ENCODE data around the gene ALDH1A3. TPM values are rescaled to one million over a fixed set of nuclear protein-coding genes. Genes with fewer than 3 reads are reported as not detected.
A peak's percentile ranks its signal among the peaks of the same experiment; 100 is the strongest.

Gene ALDH1A3
- total and polyA plus RNA-seq, 2 of the 13 experiments (the other 11 are each of a cell fraction or from before 2014, with no cell fraction given), result not detected

DNA sequence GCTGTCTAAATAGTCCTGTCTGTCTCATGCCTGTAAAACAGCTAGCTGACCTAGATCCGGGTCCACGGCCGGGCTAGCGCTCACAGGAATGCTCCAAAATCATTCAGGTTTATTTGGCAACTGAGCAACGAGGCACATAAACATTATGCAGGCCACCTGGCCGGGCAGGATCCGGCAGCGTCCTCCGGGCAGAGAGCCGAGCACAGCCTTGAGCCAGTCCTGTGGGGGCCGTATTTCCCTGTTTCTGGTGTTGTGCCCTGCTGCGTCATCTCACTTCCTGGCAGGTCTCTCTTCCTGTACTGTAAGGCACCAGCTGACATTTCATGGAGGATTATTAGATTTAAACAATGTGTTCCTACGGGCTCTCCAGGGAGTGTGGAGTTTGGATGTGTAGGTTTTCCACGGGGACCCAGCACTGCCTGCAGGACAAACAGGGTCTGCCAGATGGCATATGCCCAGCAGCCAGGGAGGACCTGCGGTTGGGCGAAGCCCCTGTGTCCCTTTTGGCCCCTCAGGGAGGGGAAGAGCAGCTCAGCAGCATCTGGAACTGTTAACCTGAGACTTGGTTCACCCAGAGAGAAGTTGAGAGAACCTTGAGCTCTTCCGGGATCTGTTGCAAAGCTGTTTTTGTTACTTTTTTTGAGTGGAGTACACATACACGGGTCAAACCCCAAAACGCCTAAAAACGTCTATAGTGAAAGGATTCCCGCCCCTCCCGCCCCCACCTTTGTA lies 23.0 kb downstream of the ALDH1A3 start:
- in situ Hi-C loops (cut with HindIII; ENCODE audit: extremely low pct_ligation_motif_present, low pct_unique_long_range_greater_than_20kb), result loop anchor here (25.0 kb wide), 1 partner anchor 360 kb away; the partner anchor contains the start of gene CHSY1
- H2AFZ ChIP-seq (ENCODE audit: low read length), result no peak overlapping the region
- TF ChIP-seq ZNF501 (CRISPR knock-in tag; IDR thresholded peaks at IDR 0.05), result 0 out of 2 replicates have a peak, but pooled peaks have one; percentile 23
- no peak for TF ChIP-seq POLR2G (IDR thresholded peaks at IDR 0.05; ENCODE audit: low read depth, low read length)
- TF ChIP-seq SRSF9 (IDR thresholded peaks at IDR 0.05; ENCODE audit: borderline replicate concordance, insufficient read depth, low read depth, low read length, poor library complexity, severe bottlenecking), result no peak
- TF ChIP-seq TCF12 (IDR thresholded peaks at IDR 0.05), result no peak
- no peak for TF ChIP-seq TCF12 (CRISPR knock-in tag; IDR thresholded peaks at IDR 0.05)
- TF ChIP-seq, protein P1, sequence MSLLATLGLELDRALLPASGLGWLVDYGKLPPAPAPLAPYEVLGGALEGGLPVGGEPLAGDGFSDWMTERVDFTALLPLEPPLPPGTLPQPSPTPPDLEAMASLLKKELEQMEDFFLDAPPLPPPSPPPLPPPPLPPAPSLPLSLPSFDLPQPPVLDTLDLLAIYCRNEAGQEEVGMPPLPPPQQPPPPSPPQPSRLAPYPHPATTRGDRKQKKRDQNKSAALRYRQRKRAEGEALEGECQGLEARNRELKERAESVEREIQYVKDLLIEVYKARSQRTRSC (CRISPR knock-in tag; IDR thresholded peaks at IDR 0.05; ENCODE audit: low read depth), result no peak
- TF ChIP-seq GABPB1 (CRISPR knock-in tag; IDR thresholded peaks at IDR 0.05), result peak; percentile 69
- peak; percentile 30; the same call in 1 of the 2 replicates for TF ChIP-seq ELF3 (CRISPR knock-in tag; IDR thresholded peaks at IDR 0.05)
- TF ChIP-seq, protein P2, sequence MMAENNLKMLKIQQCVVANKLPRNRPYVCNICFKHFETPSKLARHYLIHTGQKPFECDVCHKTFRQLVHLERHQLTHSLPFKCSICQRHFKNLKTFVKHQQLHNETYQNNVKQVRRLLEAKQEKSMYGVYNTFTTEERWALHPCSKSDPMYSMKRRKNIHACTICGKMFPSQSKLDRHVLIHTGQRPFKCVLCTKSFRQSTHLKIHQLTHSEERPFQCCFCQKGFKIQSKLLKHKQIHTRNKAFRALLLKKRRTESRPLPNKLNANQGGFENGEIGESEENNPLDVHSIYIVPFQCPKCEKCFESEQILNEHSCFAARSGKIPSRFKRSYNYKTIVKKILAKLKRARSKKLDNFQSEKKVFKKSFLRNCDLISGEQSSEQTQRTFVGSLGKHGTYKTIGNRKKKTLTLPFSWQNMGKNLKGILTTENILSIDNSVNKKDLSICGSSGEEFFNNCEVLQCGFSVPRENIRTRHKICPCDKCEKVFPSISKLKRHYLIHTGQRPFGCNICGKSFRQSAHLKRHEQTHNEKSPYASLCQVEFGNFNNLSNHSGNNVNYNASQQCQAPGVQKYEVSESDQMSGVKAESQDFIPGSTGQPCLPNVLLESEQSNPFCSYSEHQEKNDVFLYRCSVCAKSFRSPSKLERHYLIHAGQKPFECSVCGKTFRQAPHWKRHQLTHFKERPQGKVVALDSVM (CRISPR knock-in tag; IDR thresholded peaks at IDR 0.05), result no peak
- no peak for TF ChIP-seq NCOR1 (IDR thresholded peaks at IDR 0.05; ENCODE audit: borderline replicate concordance, low read length)
- TF ChIP-seq, protein P3, sequence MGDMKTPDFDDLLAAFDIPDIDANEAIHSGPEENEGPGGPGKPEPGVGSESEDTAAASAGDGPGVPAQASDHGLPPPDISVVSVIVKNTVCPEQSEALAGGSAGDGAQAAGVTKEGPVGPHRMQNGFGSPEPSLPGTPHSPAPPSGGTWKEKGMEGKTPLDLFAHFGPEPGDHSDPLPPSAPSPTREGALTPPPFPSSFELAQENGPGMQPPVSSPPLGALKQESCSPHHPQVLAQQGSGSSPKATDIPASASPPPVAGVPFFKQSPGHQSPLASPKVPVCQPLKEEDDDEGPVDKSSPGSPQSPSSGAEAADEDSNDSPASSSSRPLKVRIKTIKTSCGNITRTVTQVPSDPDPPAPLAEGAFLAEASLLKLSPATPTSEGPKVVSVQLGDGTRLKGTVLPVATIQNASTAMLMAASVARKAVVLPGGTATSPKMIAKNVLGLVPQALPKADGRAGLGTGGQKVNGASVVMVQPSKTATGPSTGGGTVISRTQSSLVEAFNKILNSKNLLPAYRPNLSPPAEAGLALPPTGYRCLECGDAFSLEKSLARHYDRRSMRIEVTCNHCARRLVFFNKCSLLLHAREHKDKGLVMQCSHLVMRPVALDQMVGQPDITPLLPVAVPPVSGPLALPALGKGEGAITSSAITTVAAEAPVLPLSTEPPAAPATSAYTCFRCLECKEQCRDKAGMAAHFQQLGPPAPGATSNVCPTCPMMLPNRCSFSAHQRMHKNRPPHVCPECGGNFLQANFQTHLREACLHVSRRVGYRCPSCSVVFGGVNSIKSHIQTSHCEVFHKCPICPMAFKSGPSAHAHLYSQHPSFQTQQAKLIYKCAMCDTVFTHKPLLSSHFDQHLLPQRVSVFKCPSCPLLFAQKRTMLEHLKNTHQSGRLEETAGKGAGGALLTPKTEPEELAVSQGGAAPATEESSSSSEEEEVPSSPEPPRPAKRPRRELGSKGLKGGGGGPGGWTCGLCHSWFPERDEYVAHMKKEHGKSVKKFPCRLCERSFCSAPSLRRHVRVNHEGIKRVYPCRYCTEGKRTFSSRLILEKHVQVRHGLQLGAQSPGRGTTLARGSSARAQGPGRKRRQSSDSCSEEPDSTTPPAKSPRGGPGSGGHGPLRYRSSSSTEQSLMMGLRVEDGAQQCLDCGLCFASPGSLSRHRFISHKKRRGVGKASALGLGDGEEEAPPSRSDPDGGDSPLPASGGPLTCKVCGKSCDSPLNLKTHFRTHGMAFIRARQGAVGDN (CRISPR knock-in tag; IDR thresholded peaks at IDR 0.05), result peak; percentile 34; the same call in 1 of the 2 replicates
- TF ChIP-seq, protein P4, sequence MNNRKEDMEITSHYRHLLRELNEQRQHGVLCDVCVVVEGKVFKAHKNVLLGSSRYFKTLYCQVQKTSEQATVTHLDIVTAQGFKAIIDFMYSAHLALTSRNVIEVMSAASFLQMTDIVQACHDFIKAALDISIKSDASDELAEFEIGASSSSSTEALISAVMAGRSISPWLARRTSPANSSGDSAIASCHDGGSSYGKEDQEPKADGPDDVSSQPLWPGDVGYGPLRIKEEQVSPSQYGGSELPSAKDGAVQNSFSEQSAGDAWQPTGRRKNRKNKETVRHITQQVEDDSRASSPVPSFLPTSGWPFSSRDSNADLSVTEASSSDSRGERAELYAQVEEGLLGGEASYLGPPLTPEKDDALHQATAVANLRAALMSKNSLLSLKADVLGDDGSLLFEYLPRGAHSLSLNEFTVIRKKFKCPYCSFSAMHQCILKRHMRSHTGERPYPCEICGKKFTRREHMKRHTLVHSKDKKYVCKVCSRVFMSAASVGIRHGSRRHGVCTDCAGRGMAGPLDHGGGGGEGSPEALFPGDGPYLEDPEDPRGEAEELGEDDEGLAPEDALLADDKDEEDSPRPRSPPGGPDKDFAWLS (CRISPR knock-in tag; IDR thresholded peaks at IDR 0.05; ENCODE audit: borderline replicate concordance), result no peak
- TF ChIP-seq FLYWCH1 (CRISPR knock-in tag; IDR thresholded peaks at IDR 0.05), result no peak
- peak; percentile 22; the same call in 1 of the 2 replicates for TF ChIP-seq GABPA (IDR thresholded peaks at IDR 0.05; ENCODE audit: low read depth, low read length)
- TF ChIP-seq GABPA (CRISPR knock-in tag; IDR thresholded peaks at IDR 0.05; ENCODE audit: low read depth), result peak; percentile 81

More for the DNA sequence above, 23.0 kb downstream of the ALDH1A3 start:
- ChIA-PET CTCF (ENCODE audit: low intra/inter-chr PET ratio, low total read pairs) (no interaction called here), POLR2A (no interaction called here)
- 7% methylated on average over 11 of the region's 22 CpGs for WGBS (ENCODE audit: low lambda C conversion rate)
- ATAC-seq, result peak; percentile 84
- Histone ChIP-seq H3K9ac (ENCODE audit: insufficient read depth, low read depth, low read length) (no peak overlapping the region), H3K9me3 (ENCODE audit: low read length) (no peaks in the 10 kb centered on the region), H3K4me3 (replicated peaks in 1 of 3; ENCODE audit: insufficient read depth in 1 of 3, low read depth in 2 of 3, low read length in 3 of 3) (peak overlapping the region; percentile 25 to 57 (median 36); a peak in 5 of 6 replicates), H3K79me2 (ENCODE audit: insufficient read depth, low read length) (no peaks in the 10 kb centered on the region), H3K4me2 (ENCODE audit: low read depth, low read length) (peak overlapping the region; percentile 73), H4K20me1 (ENCODE audit: insufficient read depth, low read length) (no peaks in the 10 kb centered on the region), H3K27ac (ENCODE audit: extremely low read length, insufficient read depth, low read length) (no peak overlapping the region), H3K4me1 (ENCODE audit: insufficient read depth, low read length) (peaks cover 11% of the 10 kb centered on the region), H3K36me3 (replicated peaks in 1 of 2; ENCODE audit: control insufficient read depth in 1 of 2, insufficient read depth in 2 of 2, low read length in 2 of 2) (no peaks in the 10 kb centered on the region), H3K27me3 (ENCODE audit: control insufficient read depth in 1 of 2, insufficient read depth in 2 of 2, low read length in 2 of 2) (peaks cover 4 to 88% of the 10 kb centered on the region in 2 experiments; a peak in 4 of 5 replicates)
- no TSS peak for BruUV-seq (replicated peaks)
- FAIRE-seq, result no peak
- DNase-seq (ENCODE audit: low spot score), result peak; percentile 7
- intact Hi-C loops (cut with micrococcal nuclease; ENCODE audit: unreplicated experiment), result no loop called here
